IPS-18c (cell line): ENCODE measurements around the gene TRPM8.

ENCODE experiments used
- H3K4me3 ChIP-seq: 2 replicates; pipeline ENCODE4 v1.7.0; 2013; ENCODE audit warnings: low read depth, mild to moderate bottlenecking, low read length, moderate library complexity; ENCODE audit not compliant: insufficient read depth
- H3K9me3 ChIP-seq: one replicate; pipeline ENCODE4 v1.6.1; 2013; ENCODE audit warnings: mild to moderate bottlenecking, low read length, moderate library complexity; ENCODE audit not compliant: control insufficient read depth, insufficient read depth

TRPM8 gene

DNA sequence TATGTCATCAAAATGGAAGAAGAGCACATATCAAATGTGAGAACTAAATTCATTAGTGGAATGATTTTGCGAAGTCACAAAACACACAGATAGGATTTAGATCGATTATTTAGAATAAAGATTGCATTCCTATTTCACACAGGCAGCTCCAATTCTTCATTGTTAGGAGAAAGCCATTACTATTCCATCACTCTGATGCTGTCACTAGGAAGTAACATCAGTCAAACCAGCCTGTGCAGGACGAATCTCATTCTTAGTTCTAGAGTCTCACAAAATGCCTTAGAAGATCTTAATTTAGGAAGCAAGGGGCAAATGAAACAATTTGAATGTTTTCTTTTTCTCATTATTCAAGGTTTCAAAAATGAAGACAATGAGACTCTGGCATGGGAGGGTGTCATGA is 89.3 kb downstream of the TRPM8 start:
- Histone ChIP-seq H3K4me3 (no peak overlapping the region), H3K9me3 (no peaks in the 10 kb centered on the region)

DNA sequence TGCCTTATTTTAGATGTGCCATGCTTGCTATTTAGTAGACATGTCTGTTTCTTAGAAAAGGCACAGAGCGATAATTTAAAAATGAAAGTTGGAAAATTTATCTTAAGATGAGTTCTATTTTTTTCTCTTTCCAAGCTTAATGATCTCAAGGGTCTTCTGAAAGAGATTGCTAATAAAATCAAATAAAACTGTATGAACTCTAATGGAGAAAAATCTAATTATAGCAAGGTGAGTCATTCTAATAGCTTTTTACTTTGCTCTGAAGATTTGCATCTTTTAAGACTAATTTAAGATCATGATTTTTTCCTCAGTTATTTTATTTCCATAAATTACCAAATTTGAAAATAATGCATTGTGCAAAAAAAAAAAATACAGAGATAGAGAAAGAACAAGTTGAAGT is 97.3 kb downstream of the TRPM8 start:
- Histone ChIP-seq H3K4me3 (no peak overlapping the region), H3K9me3 (peaks cover under 1% of the 10 kb centered on the region)

DNA sequence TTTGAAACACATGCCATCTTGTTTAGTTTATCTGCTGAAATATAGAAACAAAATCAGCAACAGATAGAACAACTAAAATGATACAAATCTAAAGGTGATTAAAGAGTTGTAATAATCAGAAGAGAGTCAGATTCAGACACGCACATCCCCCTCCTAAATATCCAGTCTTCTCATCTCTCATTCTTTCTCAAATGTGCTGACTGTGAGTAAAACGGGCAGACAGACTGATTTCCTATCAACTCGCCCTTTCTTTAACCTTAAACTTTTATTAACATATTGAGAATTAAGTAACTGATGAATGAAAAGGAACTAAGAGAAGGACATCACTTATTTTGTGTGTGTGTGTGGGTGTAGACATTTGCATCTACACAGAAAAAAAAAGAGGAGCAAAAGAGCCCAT is 98.7 kb downstream of the TRPM8 start:
- Histone ChIP-seq H3K9me3 (peaks cover 3% of the 10 kb centered on the region), H3K4me3 (no peak overlapping the region)

DNA sequence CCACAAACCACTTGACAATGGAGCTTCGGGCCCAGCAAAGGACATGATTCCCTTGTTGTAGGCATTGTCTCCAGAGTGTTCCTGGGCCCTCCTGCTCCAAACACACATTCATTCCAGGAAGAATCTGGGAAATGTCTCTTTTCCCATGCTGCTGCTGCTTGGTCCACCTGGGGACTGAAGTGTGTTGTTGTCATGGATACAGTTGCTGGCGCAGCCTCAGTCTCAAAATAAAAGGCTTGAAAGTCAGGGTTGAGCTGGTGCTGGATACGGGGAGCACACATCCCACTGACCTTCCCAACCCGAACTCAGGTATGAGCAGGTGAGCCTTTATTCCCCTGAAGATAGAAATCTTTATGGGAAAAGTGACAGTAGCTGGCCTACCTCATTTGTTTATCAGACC is 102.7 kb downstream of the TRPM8 start:
- H3K9me3 ChIP-seq = peaks cover 3% of the 10 kb centered on the region
- no peak overlapping the region for H3K4me3 ChIP-seq

DNA sequence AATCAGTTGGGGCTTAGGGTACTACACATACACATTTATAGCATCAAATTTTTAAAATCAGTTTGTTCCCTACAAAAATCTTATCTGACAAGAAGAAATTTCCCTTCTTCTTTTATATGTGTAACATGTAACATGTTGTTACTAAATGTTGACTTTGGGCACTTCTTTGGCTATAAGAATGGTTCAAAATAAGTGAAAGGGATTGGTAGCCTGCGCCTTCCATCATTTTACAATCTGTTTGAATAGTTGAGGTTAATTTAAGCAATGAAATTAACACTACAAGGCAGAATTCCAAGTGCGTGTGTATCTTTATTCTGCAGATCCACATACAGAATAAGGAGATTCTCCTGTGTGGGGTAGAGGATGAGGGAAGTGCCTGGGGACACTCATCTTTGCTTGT is 103.2 kb downstream of the TRPM8 start:
- Histone ChIP-seq H3K9me3 (peaks cover 3% of the 10 kb centered on the region), H3K4me3 (no peak overlapping the region)

DNA sequence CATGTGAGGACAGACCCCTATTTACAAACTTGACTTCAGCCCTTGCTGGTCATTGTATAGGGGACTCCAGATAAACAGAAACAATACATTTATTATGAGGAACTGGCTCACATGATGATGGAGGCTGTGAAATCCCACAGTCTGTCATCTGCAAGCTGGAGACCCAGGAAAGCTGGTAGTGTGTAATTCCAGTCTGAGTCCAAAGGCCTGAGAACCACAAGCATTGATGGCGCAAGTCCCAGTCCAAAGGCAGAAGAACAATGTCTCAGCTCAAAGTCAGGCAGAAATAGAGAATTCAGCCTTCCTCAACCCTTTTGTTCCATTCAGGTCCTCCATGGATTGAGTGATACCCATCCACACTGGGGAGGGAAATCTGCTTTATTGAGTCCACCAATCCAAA is 105.3 kb downstream of the TRPM8 start:
- peaks cover 3% of the 10 kb centered on the region for H3K9me3 ChIP-seq
- H3K4me3 ChIP-seq = no peak overlapping the region

DNA sequence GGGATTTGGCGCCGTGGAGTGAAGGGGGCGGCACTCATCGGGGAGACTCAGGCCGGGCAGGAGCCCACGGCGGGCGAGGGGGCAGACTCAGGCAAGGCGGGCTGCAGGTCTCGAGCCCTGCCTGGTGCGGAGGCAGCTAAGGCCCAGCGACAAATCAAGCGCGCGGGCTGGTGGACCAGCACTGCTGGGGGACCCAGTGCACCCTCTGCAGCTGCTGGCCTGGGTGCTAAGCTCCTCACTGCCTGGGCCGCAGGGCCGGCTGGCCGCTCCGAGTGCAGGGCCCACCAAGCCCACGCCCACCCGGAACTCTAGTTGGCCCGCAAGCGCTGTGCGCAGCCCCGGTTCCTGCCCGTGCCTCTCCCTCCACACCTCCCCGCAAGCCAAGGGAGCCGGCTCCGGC is 107.1 kb downstream of the TRPM8 start:
- peaks cover 3% of the 10 kb centered on the region for H3K9me3 ChIP-seq
- no peak overlapping the region for H3K4me3 ChIP-seq

DNA sequence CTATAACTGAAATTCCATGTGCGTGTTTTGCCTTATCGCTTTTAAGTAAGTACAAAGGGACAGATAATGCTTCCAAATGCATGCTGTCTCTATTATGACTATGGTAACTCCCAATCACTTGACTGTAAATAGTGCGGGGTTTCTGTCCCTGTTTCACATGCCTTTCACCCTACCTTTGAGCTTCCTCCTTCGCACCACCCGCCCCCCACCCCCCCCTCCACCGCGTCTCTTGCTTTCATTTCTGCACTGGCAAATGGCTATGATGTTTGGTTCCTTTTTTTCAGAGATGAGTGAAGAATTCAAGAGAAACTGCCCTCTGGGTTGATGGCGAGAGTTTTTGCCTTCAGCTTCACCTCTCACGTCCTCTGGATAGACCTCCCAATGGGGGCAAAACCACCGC is 108.3 kb downstream of the TRPM8 start:
- H3K4me3 ChIP-seq = no peak overlapping the region
- H3K9me3 ChIP-seq = no peaks in the 10 kb centered on the region

DNA sequence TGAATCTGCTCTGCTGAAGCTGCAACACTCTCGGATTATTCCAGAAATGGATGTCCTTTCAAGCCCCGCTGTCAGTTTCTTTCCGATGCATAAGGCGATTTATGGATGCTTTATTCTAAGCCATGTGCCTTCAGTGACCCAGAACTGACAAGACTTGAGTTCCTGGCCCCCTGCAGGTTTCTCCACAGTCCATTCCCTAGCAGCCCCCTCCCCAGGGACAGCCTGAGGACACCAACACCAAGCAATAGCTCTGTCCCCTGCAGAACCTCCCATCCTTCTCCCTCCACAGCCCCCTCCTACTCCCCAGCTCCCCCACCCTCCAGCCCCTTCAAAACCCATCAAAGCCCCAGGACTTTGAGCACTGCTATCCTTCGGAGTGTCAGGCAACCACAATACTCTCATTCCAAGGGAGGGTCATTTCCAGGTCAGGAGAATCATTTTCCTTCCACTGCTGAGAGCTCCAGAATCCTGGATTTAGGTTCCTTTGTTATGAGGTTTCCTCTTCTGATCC is 108.8 kb downstream of the TRPM8 start:
- Histone ChIP-seq H3K4me3 (no peak overlapping the region), H3K9me3 (no peaks in the 10 kb centered on the region)

DNA sequence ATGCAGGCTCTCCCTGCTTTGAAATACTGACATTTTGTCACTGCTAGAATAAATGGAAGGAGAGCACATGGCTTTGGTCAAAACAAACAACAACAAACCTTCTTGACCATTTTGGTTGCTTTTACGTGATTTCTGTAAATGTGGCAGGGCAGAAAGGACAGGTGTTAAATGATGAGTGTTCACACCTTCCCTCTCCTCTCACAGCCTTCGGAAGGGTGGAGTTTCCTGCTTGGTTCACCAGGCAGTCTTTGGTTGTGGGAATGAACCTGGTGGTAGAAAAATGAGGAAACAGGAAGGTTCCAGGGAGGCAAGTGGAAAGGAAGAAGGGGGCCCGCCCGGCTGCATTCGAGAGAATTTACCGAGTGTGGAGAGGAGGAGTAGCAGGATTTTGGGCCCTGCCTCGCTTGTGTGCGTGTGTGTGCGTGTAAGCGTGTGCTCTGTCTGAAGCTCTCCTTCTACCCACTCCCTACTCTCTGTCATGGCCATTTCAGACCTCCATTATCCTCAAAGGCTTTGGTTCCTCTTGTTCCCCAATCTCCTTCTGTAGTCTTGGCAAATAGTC is 109.6 kb downstream of the TRPM8 start:
- H3K4me3 ChIP-seq = no peak overlapping the region
- no peaks in the 10 kb centered on the region for H3K9me3 ChIP-seq

DNA sequence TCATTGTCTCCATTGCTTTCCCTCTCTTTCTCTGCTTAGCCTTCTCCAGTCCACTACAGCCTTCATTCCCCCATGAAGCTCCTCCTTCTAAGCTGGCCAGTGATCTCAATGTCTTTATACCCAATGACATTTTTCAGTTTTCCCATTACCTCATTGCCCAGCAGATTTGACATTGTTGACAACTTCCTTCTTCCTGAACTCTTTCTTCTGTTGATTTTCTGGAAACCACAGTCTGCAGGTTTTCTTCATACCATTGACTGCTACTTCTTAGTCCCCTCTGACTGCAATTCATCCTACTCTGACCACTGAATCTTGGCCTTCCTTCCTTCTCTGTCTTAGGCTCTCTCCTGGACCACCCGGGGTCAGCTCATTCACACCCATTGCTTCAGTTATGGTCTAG is 110.5 kb downstream of the TRPM8 start:
- Histone ChIP-seq H3K4me3 (no peak overlapping the region), H3K9me3 (no peaks in the 10 kb centered on the region)

DNA sequence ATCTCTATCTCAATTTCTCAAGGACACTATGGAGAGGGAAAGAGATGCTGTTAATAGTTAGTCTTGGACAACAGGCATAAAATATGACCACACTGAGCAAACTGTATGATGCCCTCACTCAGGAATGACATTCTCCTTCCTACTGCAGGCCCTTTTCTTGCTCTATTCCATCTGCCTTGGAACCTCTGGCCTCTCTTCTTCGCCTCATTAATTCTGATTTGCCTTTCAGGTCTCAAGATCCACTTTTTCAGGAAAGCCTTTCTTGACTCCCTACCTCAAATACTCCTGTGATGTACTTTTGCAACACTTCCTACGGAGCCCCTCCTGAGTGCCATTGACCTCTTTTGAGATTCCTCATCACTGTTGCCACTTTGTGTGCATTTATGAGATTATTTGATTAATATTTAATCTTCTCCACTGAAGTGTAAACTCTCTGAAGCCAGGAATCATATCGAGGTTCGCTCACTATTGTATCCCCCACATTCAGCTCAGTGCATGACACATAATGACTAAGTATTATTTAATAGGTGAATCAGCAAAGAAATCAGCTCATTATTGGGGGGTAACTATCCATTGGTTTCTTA is 112.1 kb downstream of the TRPM8 start:
- Histone ChIP-seq H3K4me3 (no peak overlapping the region), H3K9me3 (no peaks in the 10 kb centered on the region)

DNA sequence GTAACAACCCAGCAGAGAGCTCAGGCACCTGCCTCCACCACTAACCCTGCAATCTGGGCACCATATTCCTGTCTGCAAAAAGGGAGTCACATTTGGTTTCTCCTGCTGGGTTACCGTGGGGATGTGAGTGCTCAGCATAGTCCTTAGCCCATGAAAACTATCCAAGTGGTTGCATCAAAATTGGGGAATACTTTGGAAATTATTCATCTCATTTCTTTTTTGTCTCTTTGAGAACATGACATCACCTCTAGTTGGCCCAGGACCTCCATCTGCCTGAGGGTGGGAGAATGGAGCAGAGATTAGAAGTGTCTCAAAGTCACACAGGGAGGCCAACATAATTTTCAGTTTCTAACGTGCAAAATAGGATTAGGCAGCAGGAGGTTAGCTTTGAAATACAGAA is 114.0 kb downstream of the TRPM8 start:
- no peaks in the 10 kb centered on the region for H3K9me3 ChIP-seq

DNA sequence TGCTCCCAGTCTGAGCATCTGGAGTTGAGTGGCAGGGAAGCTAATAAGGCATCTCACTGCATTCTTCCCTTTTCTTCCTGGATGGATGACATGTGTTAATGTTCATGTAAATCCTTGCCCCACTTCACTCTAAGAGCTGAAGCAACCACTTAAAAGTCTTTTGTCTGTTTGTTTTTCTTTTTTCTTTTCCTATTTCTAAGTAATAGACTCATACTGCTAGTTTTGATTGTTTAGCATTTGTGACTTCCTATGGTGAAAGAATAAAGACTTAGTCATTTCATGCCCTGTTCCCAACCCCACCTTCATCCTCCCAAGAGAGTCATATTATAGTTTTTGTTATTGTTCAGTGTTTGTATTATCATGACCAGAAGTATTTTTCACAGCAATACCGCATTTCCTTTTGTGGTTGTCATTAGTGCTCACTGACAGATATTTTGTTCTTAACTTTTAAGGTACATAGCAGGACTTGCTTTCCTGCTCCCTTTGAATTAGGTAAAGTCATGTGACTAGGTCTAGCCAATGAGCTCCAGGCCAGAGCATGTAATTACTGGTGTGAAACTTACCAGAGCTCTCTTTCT is 115.2 kb downstream of the TRPM8 start:
- Histone ChIP-seq H3K4me3 (no peak overlapping the region), H3K9me3 (no peaks in the 10 kb centered on the region)

More for the DNA sequence above, 114.0 kb downstream of the TRPM8 start:
- H3K4me3 ChIP-seq = no peak overlapping the region

DNA sequence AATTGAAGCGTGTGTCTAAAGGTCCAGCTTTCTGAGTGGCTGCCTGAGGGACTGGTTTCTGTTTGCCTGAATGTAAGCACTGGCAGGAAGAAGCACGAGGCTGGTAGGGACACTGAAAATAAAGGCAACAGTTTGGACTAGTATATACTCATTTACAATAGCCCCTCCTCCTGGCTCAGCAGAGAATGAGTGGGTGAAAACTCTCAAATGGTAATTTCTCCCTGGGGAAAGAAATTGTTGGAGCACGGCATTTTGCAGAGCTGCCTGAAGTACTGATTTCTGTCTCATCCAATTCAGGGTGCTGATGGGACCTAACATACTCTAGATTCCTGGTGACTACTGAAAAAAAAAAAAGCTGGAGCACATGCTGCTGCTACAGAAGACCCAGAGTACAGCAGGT is 116.0 kb downstream of the TRPM8 start:
- H3K4me3 ChIP-seq = no peak overlapping the region
- H3K9me3 ChIP-seq = no peaks in the 10 kb centered on the region

DNA sequence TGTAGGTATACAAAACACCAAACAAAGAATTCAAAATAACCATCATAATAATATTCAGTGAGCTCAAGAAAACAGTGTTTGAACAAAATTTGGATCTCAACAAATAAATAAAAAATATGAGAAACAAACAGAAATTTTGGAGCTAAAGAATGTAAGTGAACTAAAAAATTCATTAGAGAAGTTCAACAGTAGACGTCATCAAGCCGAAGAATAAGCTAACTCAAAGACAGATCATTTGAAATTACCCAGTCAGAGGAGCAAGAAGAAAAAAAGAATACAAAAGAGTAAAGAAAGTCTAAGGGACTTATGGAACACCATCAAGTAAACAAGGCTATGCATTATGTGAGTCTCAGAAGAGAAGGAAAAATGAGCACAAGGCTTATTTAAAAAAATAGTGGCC is 116.7 kb downstream of the TRPM8 start:
- Histone ChIP-seq H3K4me3 (no peak overlapping the region), H3K9me3 (no peaks in the 10 kb centered on the region)

DNA sequence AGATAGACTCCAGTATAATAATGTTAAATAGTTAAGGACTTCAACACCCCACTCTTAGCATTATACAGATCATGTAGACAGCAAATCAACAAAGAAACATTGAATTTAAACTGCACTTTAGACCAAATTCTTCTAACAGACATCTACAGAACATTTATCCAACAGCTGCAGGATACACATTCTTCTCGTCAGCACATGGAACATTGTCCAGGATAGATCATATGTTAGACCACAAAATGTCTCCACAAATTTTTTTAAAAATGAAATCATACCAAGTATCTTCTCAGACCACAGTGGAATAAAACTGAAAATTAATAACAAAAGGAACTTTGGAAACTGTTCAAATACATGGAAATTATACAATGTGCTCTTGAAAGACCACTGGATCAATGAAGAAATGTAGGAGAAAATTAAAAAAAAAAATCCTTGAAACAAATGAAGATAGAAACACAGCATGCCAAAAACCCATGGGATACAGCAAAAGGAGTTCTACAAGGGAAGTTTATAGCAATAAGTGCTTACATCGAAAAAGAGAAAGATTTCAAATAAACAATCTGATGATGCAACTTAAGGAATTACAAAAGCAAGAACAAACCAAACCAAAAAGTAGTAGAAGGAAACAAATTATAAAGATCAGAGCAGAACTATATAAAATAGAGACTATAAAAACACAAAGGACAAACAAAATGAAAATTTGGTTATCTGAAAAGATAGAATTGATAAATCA is 121.1 kb downstream of the TRPM8 start:
- no peak overlapping the region for H3K4me3 ChIP-seq
- H3K9me3 ChIP-seq = no peaks in the 10 kb centered on the region

DNA sequence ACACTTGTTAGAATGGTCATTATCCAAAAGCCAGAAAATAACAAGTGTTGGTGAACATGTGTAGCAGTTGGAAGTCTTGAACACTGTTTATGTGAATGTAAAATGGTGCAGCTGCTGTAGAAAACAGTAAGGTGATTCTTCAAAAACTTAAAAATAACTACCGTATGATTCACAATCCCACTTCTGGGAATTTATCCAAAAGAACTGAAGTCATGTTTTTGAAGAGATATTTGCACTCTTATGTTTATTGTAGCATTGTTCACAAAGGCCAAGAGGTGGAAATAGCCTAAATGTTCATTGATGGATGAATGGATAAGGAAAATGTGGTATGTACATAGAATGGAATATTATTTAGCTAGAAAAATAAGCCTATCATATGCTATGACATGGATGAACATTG is 127.0 kb downstream of the TRPM8 start:
- Histone ChIP-seq H3K4me3 (no peak overlapping the region), H3K9me3 (no peaks in the 10 kb centered on the region)
